ENCODE measurements around the gene ATXN1. TPM values are rescaled to one million over a fixed set of nuclear protein-coding genes. Genes with fewer than 3 reads are reported as not detected.
"Not testable (repeated sequence)": the region's sequence is repeated elsewhere in the genome, so short reads cannot be mapped to it uniquely, and the experiment has no call there.

Gene ATXN1
- total RNA-seq, 2 experiments from 2014 or later = 83.1 to 89.4 TPM

DNA sequence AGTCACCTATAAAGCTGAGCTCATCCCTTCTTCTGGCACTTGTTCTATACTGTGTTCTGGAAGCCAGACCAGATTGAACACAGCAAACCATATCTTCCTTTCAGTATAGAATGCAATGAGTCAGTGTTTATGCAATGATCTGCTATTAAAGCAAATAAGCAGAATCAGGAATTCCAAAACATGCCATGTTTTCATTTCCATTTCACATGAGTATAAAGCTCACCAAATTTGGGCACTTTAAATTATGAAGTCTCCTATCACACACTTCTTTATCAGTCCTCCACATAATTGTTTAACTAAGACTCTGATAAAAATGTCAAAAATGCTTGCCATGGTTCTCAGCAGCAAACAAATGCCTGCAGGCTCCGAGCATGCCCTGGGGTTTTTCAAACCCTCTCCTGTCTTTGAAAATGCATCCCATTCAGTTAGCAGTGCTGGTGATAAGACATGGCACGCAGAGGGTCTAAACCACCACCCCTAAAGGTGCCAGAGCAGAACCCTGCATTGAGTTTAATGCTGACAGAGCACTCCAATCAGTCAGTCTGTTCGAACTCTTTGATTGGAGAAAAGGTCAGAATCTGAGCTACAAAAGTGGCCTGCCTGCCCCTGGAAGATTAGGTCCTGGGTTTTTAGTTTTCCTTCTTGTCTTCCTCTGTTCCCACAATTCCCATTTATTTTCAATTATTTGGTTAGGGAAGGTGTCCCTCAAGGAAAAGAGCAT lies 288.8 kb downstream of the ATXN1 start:
- H3K27me3 Mint-ChIP-seq = no peaks in the 10 kb centered on the region
- POLR2A ChIA-PET = interaction anchor here (0.9 to 8.9 kb wide), 9 partner anchors 9 to 58 kb away, joined by 3 to 106 read pairs (median 8); no protein-coding TSS in a partner anchor
- peaks cover 63% of the 10 kb centered on the region for H3K36me3 Mint-ChIP-seq (ENCODE audit: low read depth)
- H3K4me1 Mint-ChIP-seq = peaks cover 89% of the 10 kb centered on the region
- H3K9me3 Mint-ChIP-seq = peaks cover 6% of the 10 kb centered on the region
- no peak overlapping the region for H3K4me3 Mint-ChIP-seq
- CTCF ChIA-PET = interaction anchor here (1.2 to 2.8 kb wide), 4 partner anchors 8 to 291 kb away, joined by 3 to 8 read pairs (median 4); no protein-coding TSS in a partner anchor
- DNase-seq = no peak
- peak overlapping the region; percentile 89 for H3K27ac Mint-ChIP-seq

DNA sequence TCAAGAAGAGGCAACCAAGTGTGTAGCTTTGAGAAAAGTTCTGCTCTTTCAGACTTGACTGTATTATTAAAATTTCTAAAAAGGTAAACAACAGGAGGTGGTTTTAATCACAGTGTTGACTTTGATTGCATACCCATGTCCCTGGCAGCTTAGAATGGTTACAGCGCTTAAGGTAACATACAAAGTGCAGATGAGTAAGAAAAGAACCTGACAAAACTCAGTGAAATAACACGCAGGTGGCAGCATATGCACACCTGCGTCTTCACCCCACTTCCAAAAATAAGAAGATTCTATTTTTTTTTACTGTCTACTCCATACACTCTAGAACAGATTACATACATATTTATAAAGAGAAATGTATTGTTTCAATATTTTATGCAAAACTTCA lies 289.4 kb downstream of the ATXN1 start:
- CTCF ChIA-PET = interaction anchor here (0.9 to 2.8 kb wide), 8 partner anchors 9 to 292 kb away, joined by 3 to 9 read pairs (median 4); no protein-coding TSS in a partner anchor
- no peak overlapping the region for H3K4me3 Mint-ChIP-seq
- H3K9me3 Mint-ChIP-seq = peaks cover 5% of the 10 kb centered on the region
- H3K27ac Mint-ChIP-seq = peak overlapping the region; percentile 89
- H3K27me3 Mint-ChIP-seq = no peaks in the 10 kb centered on the region
- no peak for DNase-seq
- peaks cover 63% of the 10 kb centered on the region for H3K36me3 Mint-ChIP-seq (ENCODE audit: low read depth)
- H3K4me1 Mint-ChIP-seq = peaks cover 89% of the 10 kb centered on the region
- POLR2A ChIA-PET = interaction anchor here (0.9 to 8.9 kb wide), 11 partner anchors 9 to 287 kb away, joined by 3 to 106 read pairs (median 7); no protein-coding TSS in a partner anchor

DNA sequence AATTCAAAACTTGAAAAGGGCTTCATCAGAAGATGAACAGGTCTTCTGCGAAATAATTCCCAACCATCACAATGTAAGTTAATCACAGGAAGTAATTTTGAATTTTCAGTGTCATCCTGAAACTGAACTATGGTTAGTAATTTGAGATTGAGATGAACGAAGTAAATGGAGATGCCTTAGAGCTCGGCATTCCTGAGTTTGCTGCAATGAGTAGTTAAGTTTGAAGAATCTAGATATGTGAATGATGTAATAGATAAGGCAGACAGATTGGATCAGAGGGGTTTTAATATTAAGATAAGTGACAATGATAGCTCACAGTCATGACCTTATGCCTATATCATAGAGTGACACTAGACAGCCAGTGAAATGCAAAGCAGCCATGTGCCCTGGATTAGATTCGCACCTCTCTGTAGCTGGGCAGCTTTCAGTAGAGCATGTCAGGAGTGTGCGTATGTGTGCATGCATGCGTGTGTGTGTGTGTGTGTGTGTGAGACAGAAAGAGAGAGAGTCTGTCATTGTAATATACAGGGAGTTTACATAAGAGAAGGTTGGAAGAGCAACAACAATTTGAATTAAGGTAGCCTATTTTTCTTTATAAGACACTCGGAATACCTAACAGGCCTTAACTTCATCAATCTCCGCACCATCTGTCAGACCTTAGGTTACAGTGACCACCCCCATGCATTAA lies 289.9 kb downstream of the ATXN1 start:
- Mint-ChIP-seq H3K36me3 (ENCODE audit: low read depth) (peaks cover 60% of the 10 kb centered on the region), H3K4me1 (peaks cover 87% of the 10 kb centered on the region)
- POLR2A ChIA-PET = interaction anchor here (0.7 to 8.9 kb wide), 14 partner anchors 10 to 290 kb away, joined by 3 to 106 read pairs (median 4); partner anchors contain the start of gene ATXN1

DNA sequence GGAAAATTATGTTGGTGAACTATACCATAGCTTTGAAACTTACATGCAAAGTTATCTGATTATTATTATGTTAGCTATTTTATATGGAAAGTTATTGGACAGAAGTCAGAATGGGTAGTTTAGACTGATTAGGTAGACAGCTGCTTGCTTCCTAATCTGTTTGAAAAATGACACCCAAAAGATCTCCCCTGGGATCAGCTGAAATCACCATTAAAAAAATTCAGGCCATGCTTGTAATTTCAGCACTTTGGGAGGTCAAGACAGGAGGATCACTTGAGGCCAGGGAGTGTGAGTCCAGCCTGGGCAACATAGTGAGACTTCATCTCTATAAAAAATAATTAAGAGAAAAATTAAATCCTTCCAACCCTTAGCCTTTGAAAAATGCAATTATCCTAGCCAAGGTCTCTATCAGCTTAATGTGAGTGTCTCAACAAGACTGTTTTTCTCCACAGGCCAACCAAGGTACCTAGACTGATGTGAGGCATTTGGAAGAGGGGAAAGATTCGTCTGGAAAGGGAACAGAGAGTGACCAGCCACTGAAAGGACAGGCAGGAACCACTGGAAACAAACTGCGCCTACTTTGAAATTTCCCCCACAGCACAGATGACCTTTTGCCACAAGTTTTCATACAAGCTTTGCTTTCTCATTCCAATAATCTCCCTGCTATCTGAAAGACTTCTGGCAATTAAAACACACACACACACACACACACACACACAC lies 290.6 kb downstream of the ATXN1 start:
- ChIA-PET POLR2A (interaction anchor here (0.7 to 8.9 kb wide), 11 partner anchors 10 to 290 kb away, joined by 3 to 106 read pairs (median 7); partner anchors contain the start of gene ATXN1), CTCF (interaction anchor here (0.9 to 2.8 kb wide), 12 partner anchors 10 to 293 kb away, joined by 3 to 9 read pairs (median 4); no protein-coding TSS in a partner anchor)
- peak overlapping the region; percentile 89 for H3K27ac Mint-ChIP-seq
- peaks cover 5% of the 10 kb centered on the region for H3K9me3 Mint-ChIP-seq
- no peaks in the 10 kb centered on the region for H3K27me3 Mint-ChIP-seq
- H3K4me3 Mint-ChIP-seq = peak overlapping the region; percentile 16
- no peak for DNase-seq
- H3K4me1 Mint-ChIP-seq = peaks cover 86% of the 10 kb centered on the region
- H3K36me3 Mint-ChIP-seq (ENCODE audit: low read depth) = peaks cover 58% of the 10 kb centered on the region

More for the DNA sequence above, 289.9 kb downstream of the ATXN1 start:
- no peaks in the 10 kb centered on the region for H3K27me3 Mint-ChIP-seq
- H3K4me3 Mint-ChIP-seq = peak overlapping the region; percentile 16
- no peak for DNase-seq
- peaks cover 5% of the 10 kb centered on the region for H3K9me3 Mint-ChIP-seq
- CTCF ChIA-PET = interaction anchor here (0.9 to 2.8 kb wide), 11 partner anchors 9 to 292 kb away, joined by 3 to 9 read pairs (median 4); no protein-coding TSS in a partner anchor
- peak overlapping the region; percentile 89 for H3K27ac Mint-ChIP-seq

DNA sequence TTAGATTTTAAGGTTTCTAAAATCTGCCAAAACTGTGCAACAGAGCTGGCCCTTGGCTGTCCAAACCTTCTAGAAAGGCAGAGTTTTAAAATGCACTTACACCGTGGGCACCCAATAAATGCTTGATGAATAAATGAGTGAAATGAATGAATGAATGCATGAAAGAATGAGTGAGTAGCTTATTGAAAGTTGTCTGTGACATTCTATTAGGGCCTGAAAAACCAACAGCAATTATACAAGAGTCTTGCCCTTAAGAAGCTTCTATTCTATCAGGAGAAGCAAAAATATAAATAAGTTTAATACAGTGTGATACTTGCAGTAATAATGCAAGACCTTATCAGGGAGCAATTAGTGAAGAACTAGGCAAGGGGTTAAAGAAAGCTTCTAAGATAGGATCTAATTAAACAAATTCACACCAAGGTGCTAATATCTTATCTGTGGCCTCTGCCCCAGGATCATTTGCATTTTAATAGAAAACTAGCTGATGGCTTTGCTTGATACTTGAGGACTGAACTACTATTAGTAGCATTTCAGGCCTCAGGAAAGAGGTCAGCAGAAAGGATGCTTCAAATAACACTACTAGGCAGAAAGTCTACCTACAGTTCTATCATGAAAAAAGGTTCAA lies 292.2 kb downstream of the ATXN1 start:
- peak overlapping the region; percentile 32 for H3K27ac Mint-ChIP-seq
- peaks cover 58% of the 10 kb centered on the region for H3K36me3 Mint-ChIP-seq (ENCODE audit: low read depth)
- no peak for DNase-seq
- POLR2A ChIA-PET = interaction anchor here (0.7 to 8.9 kb wide), 4 partner anchors 12 to 54 kb away, joined by 4 to 106 read pairs (median 6); no protein-coding TSS in a partner anchor
- peaks cover 2% of the 10 kb centered on the region for H3K9me3 Mint-ChIP-seq
- no peaks in the 10 kb centered on the region for H3K27me3 Mint-ChIP-seq
- CTCF ChIA-PET = interaction anchor here (0.9 to 1.2 kb wide), 2 partner anchors 15 to 37 kb away, joined by 3 to 4 read pairs; no protein-coding TSS in a partner anchor
- H3K4me3 Mint-ChIP-seq = no peak overlapping the region
- peaks cover 78% of the 10 kb centered on the region for H3K4me1 Mint-ChIP-seq

DNA sequence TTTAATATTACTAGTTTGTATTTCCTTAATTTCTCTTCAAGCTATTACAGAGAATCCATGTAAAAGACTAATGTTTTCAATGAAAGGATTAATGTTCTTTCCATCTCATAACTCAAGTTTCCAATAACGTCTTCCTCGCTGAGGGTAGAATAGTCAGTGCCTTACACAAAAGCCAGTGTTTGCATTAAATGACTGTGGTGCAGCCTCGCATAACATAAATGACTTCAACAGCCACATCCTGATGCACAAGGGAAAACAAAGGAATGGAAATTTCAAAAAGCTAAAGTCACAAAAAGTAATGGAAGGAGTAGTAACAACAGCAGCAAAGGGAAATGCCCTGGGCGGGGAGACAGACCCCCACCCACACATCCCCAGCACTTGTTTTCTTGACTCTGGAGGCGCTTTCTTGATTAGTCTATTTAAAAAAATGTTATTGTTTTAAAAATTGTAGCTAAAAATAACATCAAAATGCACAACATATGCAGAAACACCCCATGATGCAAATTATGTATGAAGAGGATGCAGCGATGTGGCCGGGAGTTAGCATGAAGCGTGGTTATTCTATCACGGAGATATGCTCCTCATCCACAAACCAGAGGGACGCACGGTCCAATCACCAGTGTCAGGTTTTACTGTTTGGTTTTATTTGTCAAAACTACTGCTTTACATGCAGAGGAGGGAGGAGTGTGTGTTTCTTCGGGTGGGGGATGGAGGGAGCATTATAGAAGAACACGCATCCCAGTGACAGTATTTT lies 294.3 kb downstream of the ATXN1 start:
- H3K27ac Mint-ChIP-seq = no peak overlapping the region
- H3K27me3 Mint-ChIP-seq = no peaks in the 10 kb centered on the region
- ChIA-PET POLR2A (no interaction called here), CTCF (no interaction called here)
- no peak overlapping the region for H3K4me3 Mint-ChIP-seq
- DNase-seq = no peak
- peaks cover 12% of the 10 kb centered on the region for H3K9me3 Mint-ChIP-seq
- H3K36me3 Mint-ChIP-seq (ENCODE audit: low read depth) = peaks cover 69% of the 10 kb centered on the region
- peaks cover 56% of the 10 kb centered on the region for H3K4me1 Mint-ChIP-seq

DNA sequence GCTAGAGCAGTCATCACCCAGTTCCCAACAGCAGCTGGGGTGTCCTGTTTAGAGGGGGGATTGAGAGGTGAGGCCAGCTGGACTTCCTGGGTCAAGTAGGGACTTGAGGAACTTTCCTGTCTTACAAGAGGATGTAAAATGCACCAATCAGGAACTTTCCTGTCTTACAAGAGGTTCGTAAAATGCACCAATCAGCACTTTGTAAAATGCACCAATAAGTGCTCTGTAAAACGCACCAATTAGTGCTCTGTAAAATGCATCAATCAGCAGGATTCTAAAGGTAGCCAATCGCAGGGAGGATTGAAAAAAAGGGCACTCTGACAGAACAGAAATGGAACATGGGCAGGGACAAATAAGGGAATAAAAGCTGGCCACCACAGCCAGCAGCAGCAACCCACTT lies 297.2 kb downstream of the ATXN1 start:
- peaks cover 15% of the 10 kb centered on the region for H3K9me3 Mint-ChIP-seq

DNA sequence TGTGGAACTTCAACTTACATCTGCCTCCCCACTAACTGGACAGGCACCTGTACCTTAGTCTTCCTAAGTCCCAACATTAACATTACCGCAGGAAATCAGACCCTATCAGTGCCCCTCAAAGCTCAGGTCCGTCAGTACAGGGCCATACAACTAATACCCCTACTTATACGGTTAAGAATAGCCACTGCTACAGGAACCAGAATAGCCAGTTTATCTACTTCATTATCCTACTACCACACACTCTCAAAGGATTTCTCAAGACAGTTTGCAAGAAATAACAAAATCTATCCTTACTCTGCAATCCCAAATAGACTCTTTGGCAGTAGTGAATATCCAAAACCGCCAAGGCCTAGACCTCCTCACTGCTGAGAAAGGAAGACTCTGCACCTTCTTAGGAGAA lies 298.0 kb downstream of the ATXN1 start:
- not testable (repeated sequence) for H3K27ac Mint-ChIP-seq
- peaks cover 60% of the 10 kb centered on the region for H3K36me3 Mint-ChIP-seq (ENCODE audit: low read depth)

More for the DNA sequence above, 297.2 kb downstream of the ATXN1 start:
- Mint-ChIP-seq H3K27me3 (no peaks in the 10 kb centered on the region), H3K4me1 (peaks cover 30% of the 10 kb centered on the region), H3K4me3 (no peak overlapping the region), H3K36me3 (ENCODE audit: low read depth) (peaks cover 66% of the 10 kb centered on the region), H3K27ac (no peak overlapping the region)
- CTCF ChIA-PET = no interaction called here
- POLR2A ChIA-PET = interaction anchor here (1.4 kb wide), 1 partner anchor 26 kb away, joined by 4 read pairs; no protein-coding TSS in a partner anchor
- DNase-seq = no peak

DNA sequence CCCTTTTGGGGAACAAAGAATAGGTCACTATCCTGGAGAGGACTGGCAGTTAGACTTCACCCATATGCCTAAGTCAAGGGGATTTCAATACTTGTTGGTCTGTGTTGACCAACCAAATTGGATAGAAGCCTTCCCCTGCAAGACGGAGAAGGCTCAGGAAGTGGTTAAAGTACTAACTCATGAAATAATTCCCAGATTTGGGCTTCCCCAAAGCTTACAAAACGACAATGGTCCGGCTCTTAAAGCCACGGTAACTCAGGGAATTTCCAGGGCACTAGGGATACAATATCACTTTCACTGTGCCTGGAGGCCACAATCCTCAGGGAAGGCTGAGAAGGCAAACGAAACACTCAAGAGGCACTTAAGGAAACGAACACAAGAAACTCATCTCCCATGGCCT lies 299.8 kb downstream of the ATXN1 start:
- peaks cover 20% of the 10 kb centered on the region for H3K9me3 Mint-ChIP-seq
- peaks cover 69% of the 10 kb centered on the region for H3K36me3 Mint-ChIP-seq (ENCODE audit: low read depth)
- ChIA-PET CTCF (no interaction called here), POLR2A (no interaction called here)
- no peak overlapping the region for H3K27ac Mint-ChIP-seq
- no peak overlapping the region for H3K4me3 Mint-ChIP-seq
- H3K4me1 Mint-ChIP-seq = peaks cover 10% of the 10 kb centered on the region
- no peaks in the 10 kb centered on the region for H3K27me3 Mint-ChIP-seq
- DNase-seq = no peak

More for the DNA sequence above, 298.0 kb downstream of the ATXN1 start:
- Mint-ChIP-seq H3K9me3 (peaks cover 15% of the 10 kb centered on the region), H3K4me1 (peaks cover 22% of the 10 kb centered on the region)
- DNase-seq, H3K4me3 Mint-ChIP-seq, H3K27me3 Mint-ChIP-seq, CTCF ChIA-PET: not testable (repeated sequence)
- POLR2A ChIA-PET = interaction anchor here (1.4 kb wide), 1 partner anchor 25 kb away, joined by 4 read pairs; no protein-coding TSS in a partner anchor

DNA sequence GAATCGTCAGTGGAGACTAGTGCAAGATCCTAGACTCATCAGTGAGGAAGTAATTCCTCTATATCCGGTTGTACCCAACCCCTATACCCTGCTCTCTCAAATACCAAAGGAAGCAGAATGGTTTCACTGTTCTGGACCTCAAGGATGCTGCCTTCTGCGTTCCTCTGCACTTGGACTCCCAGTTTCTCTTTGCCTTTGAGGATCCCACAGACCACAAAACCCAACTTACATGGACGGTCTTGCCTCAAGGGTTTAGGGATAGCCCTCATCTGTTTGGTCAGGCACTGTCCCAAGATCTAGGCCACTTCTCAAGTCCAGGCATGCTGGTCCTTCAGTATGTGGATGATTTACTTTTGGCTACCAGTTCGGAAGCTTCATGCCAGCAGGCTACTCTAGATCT lies 301.8 kb downstream of the ATXN1 start:
- H3K27me3 Mint-ChIP-seq, DNase-seq, H3K4me3 Mint-ChIP-seq, CTCF ChIA-PET, POLR2A ChIA-PET, H3K27ac Mint-ChIP-seq, H3K4me1 Mint-ChIP-seq: not testable (repeated sequence)
- peaks cover 73% of the 10 kb centered on the region for H3K36me3 Mint-ChIP-seq (ENCODE audit: low read depth)
- H3K9me3 Mint-ChIP-seq = peaks cover 22% of the 10 kb centered on the region

DNA sequence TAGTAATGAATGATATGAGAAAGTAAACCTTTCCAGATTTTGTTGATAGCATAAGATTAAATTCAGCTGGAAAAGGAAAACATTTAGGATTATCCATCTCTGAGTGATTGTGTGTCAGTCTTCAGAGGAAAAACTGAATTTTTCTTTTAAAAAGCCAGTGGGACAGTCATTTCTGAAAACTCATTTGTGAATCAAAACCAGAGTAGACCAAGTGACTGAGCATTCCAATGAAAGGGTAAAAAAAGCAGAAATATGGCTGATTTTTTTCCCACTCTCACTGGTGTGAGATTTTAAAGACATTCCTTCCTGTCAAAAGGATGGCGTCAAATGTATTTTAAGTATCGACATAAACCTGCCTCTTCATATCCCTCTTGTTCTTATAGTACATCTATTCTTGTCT lies 308.9 kb downstream of the ATXN1 start:
- CTCF ChIA-PET = no interaction called here
- H3K27ac Mint-ChIP-seq = no peak overlapping the region
- DNase-seq = no peak
- no peaks in the 10 kb centered on the region for H3K27me3 Mint-ChIP-seq
- H3K4me3 Mint-ChIP-seq = no peak overlapping the region
- H3K9me3 Mint-ChIP-seq = peaks cover 7% of the 10 kb centered on the region
- POLR2A ChIA-PET = no interaction called here
- peaks cover 37% of the 10 kb centered on the region for H3K36me3 Mint-ChIP-seq (ENCODE audit: low read depth)
- peaks cover 20% of the 10 kb centered on the region for H3K4me1 Mint-ChIP-seq

DNA sequence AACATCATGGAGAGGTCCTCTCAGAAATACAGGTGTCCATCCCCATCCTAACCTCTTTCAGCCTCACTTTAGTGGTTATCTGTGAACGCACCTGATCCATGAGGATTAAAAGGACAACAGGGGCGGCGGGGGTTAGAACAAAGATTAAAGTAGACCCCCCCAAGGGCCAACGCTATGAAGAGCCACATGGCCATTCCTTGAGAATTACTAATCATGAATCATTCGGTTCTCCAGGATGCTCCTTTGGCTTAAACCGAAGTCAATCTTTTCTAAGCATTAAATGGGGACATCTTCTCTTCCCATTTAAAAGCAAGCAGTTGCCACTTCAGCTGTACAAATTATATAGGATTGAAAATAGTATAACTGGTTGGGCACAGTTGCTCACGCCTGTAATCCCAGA lies 310.4 kb downstream of the ATXN1 start:
- H3K27ac Mint-ChIP-seq = no peak overlapping the region
- peaks cover 26% of the 10 kb centered on the region for H3K36me3 Mint-ChIP-seq (ENCODE audit: low read depth)
- ChIA-PET POLR2A (no interaction called here), CTCF (no interaction called here)
- H3K4me1 Mint-ChIP-seq = peaks cover 28% of the 10 kb centered on the region
- H3K27me3 Mint-ChIP-seq = no peaks in the 10 kb centered on the region
- DNase-seq = no peak
- no peak overlapping the region for H3K4me3 Mint-ChIP-seq
- peaks cover 2% of the 10 kb centered on the region for H3K9me3 Mint-ChIP-seq
